SU-DHL-6 (cell line): ENCODE measurements around the gene PLOD2.

ENCODE experiments used
- H2AFZ ChIP-seq: fragments of 200-600 bp; sonication (generic); 2 replicates; pipeline ENCODE4 v1.6.1; 2014; ENCODE audit warnings: low read depth, mild to moderate bottlenecking, moderate library complexity, mixed read lengths, antibody characterized with exemption, low read length; ENCODE audit not compliant: severe bottlenecking
- H3F3A ChIP-seq: fragments of 200-600 bp; shearing (Covaris generic); 2 replicates; pipeline ENCODE4 v1.6.0; 2016; ENCODE audit warnings: antibody characterized with exemption, mild to moderate bottlenecking; ENCODE audit not compliant: insufficient read depth
- H3K27ac ChIP-seq: fragments of 200-600 bp; sonication (generic); 2 replicates; pipeline ENCODE4 v1.5.1; 2016; ENCODE audit warnings: low read depth, mild to moderate bottlenecking, low read length, moderate library complexity, mixed read lengths
- H3K27me3 ChIP-seq: fragments of 200-600 bp; sonication (generic), shearing (Covaris generic); 2 replicates; pipeline ENCODE4 v1.6.0; 2014; ENCODE audit warnings: mild to moderate bottlenecking, low read length
- H3K36me3 ChIP-seq: fragments of 200-600 bp; sonication (generic); 2 replicates; pipeline ENCODE4 v1.6.1; 2014; ENCODE audit warnings: mild to moderate bottlenecking, low read length, mixed read lengths
- H3K4me2 ChIP-seq: fragments of 300-600, 200-600 bp; shearing (Covaris generic), sonication (generic); 2 replicates; pipeline ENCODE4 v1.6.0; 2014; ENCODE audit warnings: low read length, low read depth, mild to moderate bottlenecking; ENCODE audit not compliant: poor library complexity, severe bottlenecking
- H3K4me3 ChIP-seq: fragments of 200-600 bp; sonication (generic); 2 replicates; pipeline ENCODE4 v1.5.1; 2014; ENCODE audit warnings: antibody characterized with exemption, low read length, mild to moderate bottlenecking, mixed read lengths; ENCODE audit not compliant: insufficient read depth, poor library complexity, severe bottlenecking
- H3K79me2 ChIP-seq: fragments of 200-600 bp; sonication (generic); 2 replicates; pipeline ENCODE4 v1.6.1; 2014; ENCODE audit warnings: mild to moderate bottlenecking, low read length, moderate library complexity; ENCODE audit not compliant: insufficient read depth
- H3K9ac ChIP-seq: fragments of 200-600 bp; sonication (generic); 2 replicates; pipeline ENCODE4 v1.7.0; 2014; ENCODE audit warnings: mild to moderate bottlenecking, low read length
- H3K9me2 ChIP-seq: fragments of 200-600 bp; sonication (generic); replicated peaks from 2 replicates; pipeline ENCODE4 v1.6.1; 2014; ENCODE audit warnings: low read length; ENCODE audit not compliant: insufficient read depth
- H3K9me3 ChIP-seq: fragments of 200-600 bp; sonication (generic); 2 replicates; pipeline ENCODE4 v1.6.1; 2014; ENCODE audit warnings: low read length, mixed read lengths; ENCODE audit not compliant: insufficient read depth
- H4K20me1 ChIP-seq: fragments of 200-600 bp; sonication (generic); 2 replicates; pipeline ENCODE4 v1.6.1; 2014; ENCODE audit warnings: low read depth, mild to moderate bottlenecking, antibody characterized with exemption, low read length, moderate library complexity, mixed read lengths
- CTCF ChIP-seq: fragments of 200-600 bp; sonication (generic); IDR thresholded peaks from one replicate; pipeline ENCODE4 v1.5.1; 2017; ENCODE audit warnings: antibody characterized with exemption, mild to moderate bottlenecking, low read length, moderate library complexity; ENCODE audit not compliant: insufficient read depth, poor library complexity, severe bottlenecking
- EZH2phosphoT487 ChIP-seq: fragments of 200-600 bp; sonication (generic), shearing (Covaris generic); conservative IDR thresholded peaks from 2 replicates; pipeline ENCODE4 v1.6.1; 2018; ENCODE audit warnings: mild to moderate bottlenecking, antibody characterized with exemption, low read length, moderate library complexity, mixed read lengths

Gene PLOD2

GRCh38 chr3:146110161-146110560, 50.8 kb downstream of the PLOD2 start:
- TF ChIP-seq CTCF, result no peak
- TF ChIP-seq EZH2phosphoT487, result no peak
- no peak overlapping the region for H3K9ac ChIP-seq
- H3K9me3 ChIP-seq, result no peaks in the 10 kb centered on the region
- no peaks in the 10 kb centered on the region for H4K20me1 ChIP-seq
- no peaks in the 10 kb centered on the region for H3K36me3 ChIP-seq
- no peak overlapping the region for H2AFZ ChIP-seq
- no peaks in the 10 kb centered on the region for H3K79me2 ChIP-seq
- H3K4me3 ChIP-seq, result no peak overlapping the region
- H3K4me2 ChIP-seq, result no peak overlapping the region
- H3K27ac ChIP-seq, result no peak overlapping the region
- no peaks in the 10 kb centered on the region for H3F3A ChIP-seq
- no peaks in the 10 kb centered on the region for H3K9me2 ChIP-seq
- H3K27me3 ChIP-seq, result no peaks in the 10 kb centered on the region

GRCh38 chr3:146106986-146107385, 54.0 kb downstream of the PLOD2 start:
- H3K27ac ChIP-seq, result no peak overlapping the region
- no peaks in the 10 kb centered on the region for H3K9me3 ChIP-seq
- no peak overlapping the region for H2AFZ ChIP-seq
- no peaks in the 10 kb centered on the region for H3F3A ChIP-seq
- no peak overlapping the region for H3K9ac ChIP-seq
- H3K9me2 ChIP-seq, result no peaks in the 10 kb centered on the region
- no peak overlapping the region for H3K4me2 ChIP-seq
- TF ChIP-seq EZH2phosphoT487, result no peak
- TF ChIP-seq CTCF, result no peak
- H3K36me3 ChIP-seq, result no peaks in the 10 kb centered on the region
- no peaks in the 10 kb centered on the region for H3K79me2 ChIP-seq
- H3K4me3 ChIP-seq, result no peak overlapping the region
- H3K27me3 ChIP-seq, result no peaks in the 10 kb centered on the region
- no peaks in the 10 kb centered on the region for H4K20me1 ChIP-seq

GRCh38 chr3:146104068-146104467, 56.9 kb downstream of the PLOD2 start:
- H3K36me3 ChIP-seq, result no peaks in the 10 kb centered on the region
- no peaks in the 10 kb centered on the region for H3K27me3 ChIP-seq
- no peaks in the 10 kb centered on the region for H3K9me3 ChIP-seq
- H4K20me1 ChIP-seq, result no peaks in the 10 kb centered on the region
- H2AFZ ChIP-seq, result no peak overlapping the region
- no peak overlapping the region for H3K27ac ChIP-seq
- no peaks in the 10 kb centered on the region for H3K9me2 ChIP-seq
- no peak overlapping the region for H3K9ac ChIP-seq
- H3F3A ChIP-seq, result no peaks in the 10 kb centered on the region
- no peaks in the 10 kb centered on the region for H3K79me2 ChIP-seq
- TF ChIP-seq EZH2phosphoT487, result no peak
- TF ChIP-seq CTCF, result no peak
- no peak overlapping the region for H3K4me3 ChIP-seq
- H3K4me2 ChIP-seq, result no peak overlapping the region

GRCh38 chr3:146102885-146103284, 58.1 kb downstream of the PLOD2 start:
- Histone ChIP-seq H3F3A (no peaks in the 10 kb centered on the region), H3K4me3 (no peak overlapping the region), H3K27me3 (no peaks in the 10 kb centered on the region), H4K20me1 (no peaks in the 10 kb centered on the region), H3K27ac (no peak overlapping the region), H2AFZ (no peak overlapping the region), H3K79me2 (no peaks in the 10 kb centered on the region), H3K9ac (no peak overlapping the region), H3K9me2 (no peaks in the 10 kb centered on the region), H3K4me2 (no peak overlapping the region), H3K36me3 (no peaks in the 10 kb centered on the region), H3K9me3 (no peaks in the 10 kb centered on the region)
- TF ChIP-seq CTCF (no peak), EZH2phosphoT487 (no peak)
